Measurements from ENCODE around the gene MYO9B.

- TF ChIP-seq, protein P1, sequence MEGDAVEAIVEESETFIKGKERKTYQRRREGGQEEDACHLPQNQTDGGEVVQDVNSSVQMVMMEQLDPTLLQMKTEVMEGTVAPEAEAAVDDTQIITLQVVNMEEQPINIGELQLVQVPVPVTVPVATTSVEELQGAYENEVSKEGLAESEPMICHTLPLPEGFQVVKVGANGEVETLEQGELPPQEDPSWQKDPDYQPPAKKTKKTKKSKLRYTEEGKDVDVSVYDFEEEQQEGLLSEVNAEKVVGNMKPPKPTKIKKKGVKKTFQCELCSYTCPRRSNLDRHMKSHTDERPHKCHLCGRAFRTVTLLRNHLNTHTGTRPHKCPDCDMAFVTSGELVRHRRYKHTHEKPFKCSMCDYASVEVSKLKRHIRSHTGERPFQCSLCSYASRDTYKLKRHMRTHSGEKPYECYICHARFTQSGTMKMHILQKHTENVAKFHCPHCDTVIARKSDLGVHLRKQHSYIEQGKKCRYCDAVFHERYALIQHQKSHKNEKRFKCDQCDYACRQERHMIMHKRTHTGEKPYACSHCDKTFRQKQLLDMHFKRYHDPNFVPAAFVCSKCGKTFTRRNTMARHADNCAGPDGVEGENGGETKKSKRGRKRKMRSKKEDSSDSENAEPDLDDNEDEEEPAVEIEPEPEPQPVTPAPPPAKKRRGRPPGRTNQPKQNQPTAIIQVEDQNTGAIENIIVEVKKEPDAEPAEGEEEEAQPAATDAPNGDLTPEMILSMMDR (conservative IDR thresholded peaks at IDR 0.05; ENCODE audit: low read length) = no peak
- no peak for TF ChIP-seq EZH2phosphoT487 (IDR thresholded peaks at IDR 0.05; ENCODE audit: borderline replicate concordance)
Measured at GRCh38 chr19:17262557-17262956, 187.0 kb downstream of the MYO9B start.
